NCI-H146 (cell line): ENCODE data around the gene TFIP11.

Experiments used
- DNase-seq: peaks from one replicate; lab custom pipeline; 2025; lab: John Stamatoyannopoulos, UW

The TFIP11 gene

GRCh38 chr22:26447584-26448329 is 64.5 kb downstream of the TFIP11 start:
- no peak for DNase-seq

- no peak for DNase-seq
These were observed 65.3 kb downstream of the TFIP11 start for GRCh38 chr22:26446808-26447515.

DNA sequence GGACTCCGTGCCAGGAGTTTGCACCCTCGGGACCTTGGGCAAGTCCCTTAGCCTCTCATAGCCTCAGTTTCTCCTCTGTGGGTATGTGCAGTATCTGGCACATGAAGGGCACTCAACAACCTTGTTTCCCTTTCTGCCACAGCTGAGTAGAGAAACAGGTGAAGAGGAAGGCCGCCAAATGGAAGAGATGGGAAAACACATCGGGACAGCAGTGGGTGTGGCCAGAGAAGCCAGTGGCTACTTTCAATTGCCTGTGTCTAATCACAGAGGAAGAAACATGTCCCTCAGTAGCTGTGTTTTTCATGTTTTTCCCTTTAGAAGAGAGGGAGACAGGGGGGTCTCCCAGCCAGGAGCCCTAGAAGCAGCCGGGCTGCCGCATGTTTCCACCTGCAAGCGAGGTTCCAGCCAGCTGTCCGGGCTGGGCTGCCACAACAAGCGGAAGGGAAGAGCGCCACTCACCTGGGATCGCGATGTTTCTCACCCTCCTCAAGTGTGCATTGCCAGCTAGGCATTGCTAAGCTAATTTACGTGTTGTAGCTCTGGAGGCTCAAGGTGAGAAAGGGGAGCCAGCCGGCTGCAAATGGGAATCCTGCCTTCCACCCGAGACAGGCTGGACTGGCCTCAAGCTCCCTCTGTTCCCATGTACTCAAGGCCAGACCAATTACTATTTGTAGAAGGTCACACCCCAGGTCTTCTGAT is 66.5 kb downstream of the TFIP11 start:
- DNase-seq, result no peak

DNA sequence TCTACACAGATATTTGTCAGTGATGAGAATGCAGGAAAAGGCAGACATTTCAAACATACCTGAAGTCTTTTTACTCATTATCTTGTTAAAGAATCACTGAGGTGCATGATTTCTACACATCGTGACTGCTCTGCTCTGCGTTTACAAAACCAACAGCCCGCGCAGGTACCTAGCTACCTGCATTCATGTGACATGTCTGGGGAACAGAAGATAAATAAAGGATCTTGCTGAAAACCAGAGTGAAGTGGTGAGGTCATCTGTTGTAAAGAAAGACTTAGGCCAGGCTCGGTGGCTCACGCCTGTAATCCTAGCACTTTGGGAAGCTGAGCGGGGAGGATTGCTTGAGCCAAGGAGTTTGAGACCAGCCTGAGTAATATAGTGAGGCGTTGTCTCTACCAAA is 67.5 kb downstream of the TFIP11 start:
- DNase-seq, result no peak

DNA sequence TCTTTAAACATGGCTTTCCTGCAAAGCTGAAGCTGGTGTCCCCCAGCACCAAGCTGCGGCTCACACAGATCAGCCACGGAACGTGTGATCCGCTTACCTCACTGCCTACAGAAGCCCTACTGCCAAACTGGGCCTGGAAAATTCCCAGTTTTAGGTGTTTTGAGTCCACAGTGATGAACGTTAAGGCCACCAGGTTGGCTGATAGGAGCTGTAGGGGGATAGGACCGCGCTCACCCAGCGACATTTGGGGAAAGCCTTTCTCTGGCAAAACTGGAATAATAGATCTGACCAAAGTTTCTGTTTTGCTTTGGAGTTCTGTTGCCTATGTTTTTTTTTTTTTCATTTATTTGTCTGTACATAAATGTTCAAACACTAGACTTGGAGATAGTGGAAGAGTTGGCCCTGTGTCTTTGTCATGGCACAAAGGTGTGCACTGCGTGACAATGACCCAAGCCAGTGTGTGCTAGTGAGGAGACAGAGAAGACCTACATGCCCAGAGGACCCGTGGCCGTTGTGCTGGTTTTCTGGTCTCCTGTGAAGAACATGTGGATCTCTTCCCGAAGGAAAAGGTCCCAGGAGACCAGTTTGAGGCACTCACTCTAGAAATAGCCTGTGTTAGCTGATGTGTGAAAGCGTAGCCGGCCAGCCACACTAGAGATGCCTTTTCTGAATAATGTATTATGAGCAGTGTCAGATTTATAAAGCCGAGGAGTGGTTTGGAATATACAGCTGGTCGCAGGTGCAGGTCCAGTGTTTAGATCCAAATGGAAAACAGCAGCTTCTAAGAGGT is 68.2 kb downstream of the TFIP11 start:
- DNase-seq, result no peak

DNA sequence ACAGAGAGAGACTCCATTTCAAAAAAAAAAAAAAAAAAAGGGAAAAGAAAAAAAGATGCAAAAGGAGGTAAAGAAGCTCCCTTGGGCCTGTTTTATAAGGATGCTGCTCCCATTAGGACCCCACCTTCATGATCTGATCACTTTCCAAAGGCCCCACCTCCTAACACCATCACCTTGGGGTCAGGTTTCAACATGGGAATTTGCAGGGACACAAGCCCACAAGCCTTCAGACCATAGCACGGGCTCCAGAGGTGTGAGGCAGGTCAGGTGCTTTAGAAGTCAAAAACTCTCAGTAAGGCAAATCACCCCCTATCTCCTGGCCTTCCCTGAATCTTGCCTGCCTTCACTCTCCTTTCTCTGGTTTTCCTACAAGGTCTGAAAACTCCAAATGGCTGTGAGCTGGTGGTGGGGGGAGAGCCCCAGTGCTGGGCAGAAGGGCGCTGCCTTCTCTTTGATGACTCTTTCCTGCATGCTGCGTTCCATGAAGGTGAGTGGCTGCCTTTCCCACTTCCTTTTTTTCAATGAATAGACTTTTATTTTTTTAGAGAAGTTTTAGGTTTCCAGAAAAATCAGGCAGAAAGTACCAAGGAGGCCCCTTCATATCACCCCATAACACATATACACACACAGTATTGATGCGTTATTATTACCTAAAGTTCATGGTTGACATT is 70.1 kb downstream of the TFIP11 start:
- DNase-seq, result no peak
